ENCODE measurements around the gene LCE1F. TPM values are rescaled to one million over a fixed set of nuclear protein-coding genes. Genes with fewer than 3 reads are reported as not detected.

Gene LCE1F
- total RNA-seq, 1 experiment from 2014 or later = not detected

DNA sequence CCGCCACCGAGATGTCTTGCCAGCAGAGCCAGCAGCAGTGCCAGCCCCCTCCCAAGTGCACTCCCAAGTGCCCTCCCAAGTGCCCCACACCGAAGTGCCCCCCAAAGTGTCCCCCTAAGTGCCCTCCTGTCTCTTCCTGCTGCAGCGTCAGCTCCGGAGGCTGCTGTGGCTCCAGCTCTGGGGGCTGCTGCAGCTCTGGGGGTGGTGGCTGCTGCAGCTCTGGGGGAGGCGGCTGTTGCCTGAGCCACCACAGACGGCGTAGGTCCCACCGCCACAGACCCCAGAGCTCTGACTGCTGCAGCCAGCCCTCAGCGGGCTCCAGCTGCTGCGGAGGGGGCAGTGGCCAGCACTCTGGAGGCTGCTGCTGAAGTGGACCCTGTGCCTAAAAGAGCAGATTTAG, 1.4 kb downstream of the LCE1F start:
- DNase-seq (ENCODE audit: low spot score) = no peak

- DNase-seq (ENCODE audit: low spot score) = peak; percentile 20
These were observed 2.7 kb downstream of the LCE1F start for GRCh38 chr1:152777510-152778137.

- no peak for DNase-seq (ENCODE audit: low spot score)
These were observed 8.2 kb downstream of the LCE1F start for GRCh38 chr1:152783095-152783494.

GRCh38 chr1:152786077-152786476, 11.1 kb downstream of the LCE1F start, which contains the start of gene LCE1E:
Gene LCE1E (plus strand): TSS chr1:152786257. CDS start chr1:152787300, 1,043 bp downstream.
- no peak for DNase-seq (ENCODE audit: low spot score)

GRCh38 chr1:152795686-152796085, 20.7 kb downstream of the LCE1F start:
- no peak for DNase-seq (ENCODE audit: low spot score)

- DNase-seq (ENCODE audit: low spot score) = no peak
These were observed 21.5 kb downstream of the LCE1F start, which contains the start of gene LCE1D for GRCh38 chr1:152796421-152796820. Gene LCE1D (plus strand): TSS chr1:152796721. CDS start chr1:152797795, 1,074 bp downstream.

DNA sequence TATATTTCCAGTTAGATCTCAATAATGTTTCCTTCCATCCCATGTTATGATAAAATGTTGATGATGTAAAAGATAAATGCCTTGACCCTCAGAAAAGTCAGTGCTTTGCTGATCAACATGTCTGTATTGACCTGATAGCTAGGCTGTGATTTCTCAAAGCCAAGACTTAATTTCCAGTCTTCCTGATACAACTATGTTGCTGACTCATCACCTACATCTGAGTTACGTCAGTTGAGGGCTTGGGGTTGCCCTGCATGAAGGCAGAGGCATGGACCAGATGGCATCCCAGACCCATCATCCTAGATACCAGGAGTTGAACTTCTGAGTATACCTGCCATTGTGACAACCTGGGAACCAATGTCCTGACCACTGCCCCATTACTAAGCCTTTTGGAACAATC, 26.4 kb downstream of the LCE1F start:
- DNase-seq (ENCODE audit: low spot score) = no peak

- DNase-seq (ENCODE audit: low spot score) = no peak
These were observed 31.6 kb downstream of the LCE1F start, which contains the start of gene LCE1C for GRCh38 chr1:152806576-152806975. Gene LCE1C (minus strand): TSS chr1:152806651. CDS start chr1:152805478, 1,173 bp downstream.

DNA sequence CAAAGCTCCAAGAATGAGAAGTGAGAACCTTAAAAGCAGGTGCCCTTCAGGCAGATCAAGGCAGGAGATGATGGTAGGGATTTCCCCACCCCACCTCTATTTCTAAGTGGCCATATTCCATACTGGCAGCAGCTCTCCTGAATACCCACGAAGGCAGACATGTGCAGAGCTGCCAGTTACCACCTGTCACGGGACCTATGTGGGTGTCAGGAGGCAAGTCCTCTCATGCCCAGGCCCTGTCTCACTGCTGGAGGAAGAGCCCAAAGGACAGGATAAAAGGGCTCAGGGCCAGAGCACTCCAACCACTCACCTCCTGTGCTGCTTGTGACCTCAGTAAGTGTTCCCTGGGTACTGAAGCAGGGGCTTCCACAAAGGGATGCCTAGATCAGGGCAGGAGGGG, 36.1 kb downstream of the LCE1F start:
- no peak for DNase-seq (ENCODE audit: low spot score)

GRCh38 chr1:152811671-152812070, 36.7 kb downstream of the LCE1F start, which contains the start of gene LCE1B:
Gene LCE1B (plus strand): TSS chr1:152811971. CDS start chr1:152812447, 476 bp downstream.
- no peak for DNase-seq (ENCODE audit: low spot score)

- DNase-seq (ENCODE audit: low spot score) = no peak
These were observed 42.4 kb downstream of the LCE1F start for GRCh38 chr1:152817309-152817708.

- no peak for DNase-seq (ENCODE audit: low spot score)
These were observed 48.4 kb downstream of the LCE1F start for GRCh38 chr1:152823294-152823693.

- no peak for DNase-seq (ENCODE audit: low spot score)
These were observed 50.0 kb downstream of the LCE1F start for GRCh38 chr1:152824964-152825363.

Other genes with a start within 250 kb of the LCE1F start
- not detected in 2 replicates for gene LCE3E, start 208.4 kb upstream of the LCE1F start, total RNA-seq (2014; rRNA removed; shearing (Covaris generic))
- gene LCE3D, start 194.6 kb upstream of the LCE1F start, total RNA-seq (2014; rRNA removed; shearing (Covaris generic)) = not detected in 2 replicates
- not detected in 2 replicates for gene LCE3C, start 174.9 kb upstream of the LCE1F start, total RNA-seq (2014; rRNA removed; shearing (Covaris generic))
- not detected in 2 replicates for gene LCE3B, start 161.3 kb upstream of the LCE1F start, total RNA-seq (2014; rRNA removed; shearing (Covaris generic))
- gene LCE3A, start 152.0 kb upstream of the LCE1F start, total RNA-seq (2014; rRNA removed; shearing (Covaris generic)) = not detected in 2 replicates
- gene LCE2D, start 111.8 kb upstream of the LCE1F start, total RNA-seq (2014; rRNA removed; shearing (Covaris generic)) = not detected in 2 replicates
- gene LCE2C, start 99.9 kb upstream of the LCE1F start, total RNA-seq (2014; rRNA removed; shearing (Covaris generic)) = not detected in 2 replicates
- not detected in 2 replicates for gene LCE2B, start 89.0 kb upstream of the LCE1F start, total RNA-seq (2014; rRNA removed; shearing (Covaris generic))
- gene LCE2A, start 76.8 kb upstream of the LCE1F start, total RNA-seq (2014; rRNA removed; shearing (Covaris generic)) = not detected in 2 replicates
- not detected in 2 replicates for gene LCE4A, start 67.0 kb upstream of the LCE1F start, total RNA-seq (2014; rRNA removed; shearing (Covaris generic))
- not detected in 2 replicates for gene KPRP, start 17.1 kb upstream of the LCE1F start, total RNA-seq (2014; rRNA removed; shearing (Covaris generic))
- not detected in 2 replicates for gene LCE1E, start 11.1 kb downstream of the LCE1F start, total RNA-seq (2014; rRNA removed; shearing (Covaris generic))
- not detected in 2 replicates for gene LCE1D, start 21.6 kb downstream of the LCE1F start, total RNA-seq (2014; rRNA removed; shearing (Covaris generic))
- not detected in 2 replicates for gene LCE1C, start 31.5 kb downstream of the LCE1F start, total RNA-seq (2014; rRNA removed; shearing (Covaris generic))
- gene LCE1B, start 36.8 kb downstream of the LCE1F start, total RNA-seq (2014; rRNA removed; shearing (Covaris generic)) = not detected in 2 replicates
- gene LCE1A, start 52.3 kb downstream of the LCE1F start, total RNA-seq (2014; rRNA removed; shearing (Covaris generic)) = not detected in 2 replicates
- gene LCE6A, start 67.7 kb downstream of the LCE1F start, total RNA-seq (2014; rRNA removed; shearing (Covaris generic)) = not detected in 2 replicates
- not detected in 2 replicates for gene LCE7A, start 84.9 kb downstream of the LCE1F start, total RNA-seq (2014; rRNA removed; shearing (Covaris generic))
- gene SMCP, start 103.2 kb downstream of the LCE1F start, total RNA-seq (2014; rRNA removed; shearing (Covaris generic)) = not detected in 2 replicates
- gene IVL, start 133.4 kb downstream of the LCE1F start, total RNA-seq (2014; rRNA removed; shearing (Covaris generic)) = not detected in 2 replicates
- gene SPRR5, start 172.1 kb downstream of the LCE1F start, total RNA-seq (2014; rRNA removed; shearing (Covaris generic)) = not detected in 2 replicates
- not detected in 2 replicates for gene SPRR4, start 195.5 kb downstream of the LCE1F start, total RNA-seq (2014; rRNA removed; shearing (Covaris generic))
- not detected in 2 replicates for gene SPRR1A, start 208.9 kb downstream of the LCE1F start, total RNA-seq (2014; rRNA removed; shearing (Covaris generic))
- not detected in 2 replicates for gene SPRR3, start 226.6 kb downstream of the LCE1F start, total RNA-seq (2014; rRNA removed; shearing (Covaris generic))